Amniotic stem cell (primary cell): ENCODE data around the gene CTPS1.

Experiments used
- DNase-seq: peaks from one replicate; lab custom pipeline; 2025; lab: John Stamatoyannopoulos, UW

CTPS1 gene

GRCh38 chr1:40966417-40966816 is 13.1 kb upstream of the CTPS1 start:
- DNase-seq, result no peak

DNA sequence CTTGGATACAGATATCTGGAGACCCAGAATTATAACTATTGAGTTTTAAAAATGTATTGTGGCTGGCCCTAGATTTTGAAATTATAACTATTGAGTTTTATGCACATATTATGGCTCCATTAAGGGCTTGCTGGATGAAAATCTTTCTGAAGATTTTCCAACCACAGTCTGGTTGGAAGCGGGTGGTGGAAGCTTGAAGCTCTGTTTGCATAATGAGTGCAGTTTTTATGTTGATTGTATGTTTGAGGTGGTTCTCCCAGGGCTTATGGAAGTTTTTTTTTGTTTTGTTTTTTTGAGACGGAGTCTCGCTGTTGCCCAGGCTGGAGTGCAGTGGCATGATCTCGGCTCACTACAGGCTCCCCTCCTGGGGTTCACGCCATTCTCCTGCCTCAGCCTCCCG is 10.1 kb upstream of the CTPS1 start:
- DNase-seq, result no peak

GRCh38 chr1:40971966-40972365 is 7.5 kb upstream of the CTPS1 start:
- no peak for DNase-seq

GRCh38 chr1:40973912-40974311 is 5.6 kb upstream of the CTPS1 start:
- no peak for DNase-seq

DNA sequence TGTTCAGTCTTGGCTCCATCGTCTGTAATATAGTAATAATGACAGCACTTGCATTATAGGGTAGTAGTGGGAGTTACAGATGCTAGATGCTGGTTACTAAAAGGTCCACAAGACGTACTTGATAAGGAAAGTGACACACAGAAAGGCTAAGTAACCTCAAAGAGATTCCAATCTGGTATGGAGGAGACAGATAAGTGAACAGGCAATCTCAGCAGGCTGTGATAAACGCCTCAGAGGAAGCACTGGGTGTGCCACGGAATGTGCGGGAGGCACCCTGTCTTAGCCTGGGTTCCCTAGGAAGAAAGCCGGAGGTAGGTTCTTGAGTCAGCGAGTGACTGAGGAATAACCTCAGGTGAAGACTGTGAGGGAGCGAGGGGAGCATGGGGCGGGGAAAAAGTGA is 4.6 kb upstream of the CTPS1 start:
- DNase-seq, result no peak

- no peak for DNase-seq
These were observed 2.4 kb upstream of the CTPS1 start for GRCh38 chr1:40976952-40977690.

DNA sequence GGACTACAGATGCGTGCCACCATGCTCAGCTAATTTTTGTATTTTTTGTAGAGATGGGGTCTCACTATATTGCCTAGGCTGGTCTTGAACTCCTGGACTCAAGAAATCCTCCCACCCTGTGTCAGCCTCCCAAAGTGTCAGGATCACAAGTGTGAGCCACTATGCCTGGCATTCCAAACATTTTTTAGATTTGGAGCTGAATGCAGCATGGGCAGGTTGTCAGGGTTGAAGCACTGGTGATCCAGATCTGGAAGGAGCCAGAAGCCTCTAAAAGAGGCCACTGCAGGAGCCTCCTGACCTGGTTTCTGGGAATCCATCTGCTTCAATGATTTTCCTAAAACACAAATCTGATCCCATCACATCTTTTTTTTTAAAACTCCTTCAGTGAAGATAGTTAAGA is 1.8 kb upstream of the CTPS1 start:
- DNase-seq, result no peak

DNA sequence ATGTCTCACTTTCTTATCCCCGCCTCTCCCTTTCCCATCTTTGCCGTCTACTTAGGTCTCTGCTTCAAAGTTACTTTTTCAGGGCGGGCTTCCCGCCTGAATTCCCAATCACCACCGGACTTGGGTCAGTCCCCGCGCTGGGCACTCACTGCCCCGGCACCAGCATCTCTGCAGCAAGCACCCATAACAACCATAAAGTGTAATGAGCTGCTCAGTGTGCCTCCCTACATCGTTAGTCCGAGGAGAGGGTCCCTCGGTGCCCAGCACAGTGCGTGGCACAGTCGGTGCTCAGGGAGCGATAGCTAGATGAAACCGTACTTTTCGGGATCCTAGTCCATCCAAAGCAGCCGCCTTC is 633 bp upstream of the CTPS1 start:
- DNase-seq, result no peak

DNA sequence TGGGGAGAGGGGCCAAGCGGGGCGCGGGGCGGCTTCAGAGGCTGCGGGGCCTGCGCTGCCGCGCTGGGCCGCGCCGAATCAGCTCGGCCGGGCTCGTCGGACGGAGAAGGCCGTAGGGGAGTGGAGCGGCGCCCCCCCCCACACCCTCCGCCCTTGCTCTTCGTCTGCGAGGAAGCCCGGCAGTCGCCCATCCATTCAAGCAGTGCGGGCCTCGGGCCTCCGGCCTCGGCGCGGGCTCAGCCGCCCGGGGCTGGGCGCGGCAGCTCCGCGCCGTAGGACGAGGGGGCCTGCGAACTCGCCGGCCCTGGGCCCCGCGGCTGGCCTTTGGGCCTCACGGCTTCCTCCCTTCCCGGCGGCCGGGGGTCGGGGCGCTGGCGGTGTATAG is 564 bp downstream of the CTPS1 start:
- DNase-seq, result no peak

- no peak for DNase-seq
These were observed 1.1 kb downstream of the CTPS1 start for GRCh38 chr1:40980453-40981121.

DNA sequence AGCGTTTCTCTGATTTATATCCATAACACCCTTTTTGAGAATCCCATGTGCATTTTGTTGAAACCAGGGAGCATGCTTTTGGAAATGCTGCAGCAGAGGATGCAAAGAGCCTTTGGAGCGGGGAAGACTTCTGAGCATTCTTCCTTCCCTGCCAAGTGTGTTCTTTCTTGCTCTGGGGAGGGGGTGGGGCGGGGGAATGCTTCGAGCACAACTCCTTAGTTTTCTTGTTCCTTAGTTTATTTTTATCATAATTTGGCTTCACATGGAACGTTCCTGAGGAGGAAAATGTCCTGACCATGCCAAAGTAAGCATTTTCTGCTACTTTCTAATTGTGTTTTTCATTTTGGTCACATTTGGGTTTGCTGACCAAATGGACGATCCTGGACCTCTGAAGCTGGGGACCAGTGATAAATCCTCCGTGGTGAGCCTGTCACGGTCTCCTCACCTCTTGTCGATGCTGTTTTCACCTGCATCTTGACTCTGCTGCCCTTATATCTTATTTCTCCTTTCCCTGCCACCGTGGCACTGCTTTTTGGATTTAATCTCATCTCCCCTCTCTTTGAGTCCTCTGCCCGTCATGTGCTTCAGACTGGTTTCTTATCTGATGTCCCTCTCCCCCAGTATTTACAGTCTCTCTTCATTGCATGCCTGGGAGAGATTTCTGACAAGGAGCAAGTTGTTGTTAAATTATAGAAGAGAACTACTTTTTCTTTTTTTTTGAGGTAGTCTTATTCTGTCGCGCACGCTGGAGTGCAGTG is 2.4 kb downstream of the CTPS1 start:
- no peak for DNase-seq

DNA sequence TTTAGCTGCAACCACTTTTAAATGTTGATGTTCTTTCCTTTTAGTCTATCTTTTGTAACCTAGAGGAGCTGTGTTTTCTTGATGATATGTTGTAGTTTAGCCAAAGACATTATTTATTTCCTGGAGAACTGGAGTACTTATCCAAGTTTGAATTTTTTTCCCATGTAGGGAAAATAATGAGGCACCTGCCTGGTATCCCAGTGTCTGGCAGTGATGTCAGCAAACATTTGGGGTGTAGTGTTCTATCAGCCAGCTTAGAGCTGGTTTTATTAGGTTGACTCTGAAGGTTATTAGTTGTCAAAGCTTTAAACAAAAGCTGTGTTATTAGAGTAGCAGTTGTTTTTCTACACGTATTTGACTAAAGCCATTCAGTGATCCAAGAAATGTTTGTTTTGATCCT is 3.2 kb downstream of the CTPS1 start:
- no peak for DNase-seq

DNA sequence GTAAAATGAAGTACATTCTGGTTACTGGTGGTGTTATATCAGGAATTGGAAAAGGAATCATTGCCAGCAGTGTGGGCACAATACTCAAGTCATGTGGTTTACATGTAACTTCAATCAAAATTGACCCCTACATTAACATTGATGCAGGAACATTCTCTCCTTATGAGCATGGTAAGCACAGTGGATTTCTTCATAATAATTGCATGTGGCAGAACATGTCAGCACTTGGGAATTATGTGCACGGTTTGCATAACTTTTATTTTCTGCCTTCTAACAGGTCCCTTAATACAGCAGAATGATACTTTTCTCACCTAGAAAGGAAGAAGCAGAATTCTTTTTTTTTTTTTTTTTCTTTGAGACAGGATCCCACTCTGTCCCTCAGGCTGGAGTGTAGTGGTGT is 3.8 kb downstream of the CTPS1 start:
- DNase-seq, result no peak

DNA sequence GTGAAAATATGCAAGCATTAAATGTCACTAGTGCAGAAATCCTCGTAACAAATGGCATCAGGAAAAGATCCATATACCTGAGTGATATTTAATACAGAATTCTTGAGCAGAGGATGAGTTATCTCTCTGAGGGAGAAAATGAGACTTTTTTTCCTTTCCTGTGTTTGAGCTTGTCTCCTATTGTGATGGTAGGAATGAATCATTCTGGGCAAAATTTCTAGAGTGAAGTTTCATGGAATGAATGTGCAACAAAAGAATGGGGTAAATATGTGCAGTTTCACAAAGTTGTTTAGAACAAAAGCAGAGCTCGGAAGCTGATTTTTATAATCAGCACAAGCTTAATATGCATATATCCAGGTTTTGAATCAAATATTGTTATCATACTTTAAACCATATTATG is 4.6 kb downstream of the CTPS1 start:
- no peak for DNase-seq

GRCh38 chr1:40984531-40984930 is 5.0 kb downstream of the CTPS1 start:
- no peak for DNase-seq

- DNase-seq, result no peak
These were observed 5.7 kb downstream of the CTPS1 start for GRCh38 chr1:40985161-40985560.

DNA sequence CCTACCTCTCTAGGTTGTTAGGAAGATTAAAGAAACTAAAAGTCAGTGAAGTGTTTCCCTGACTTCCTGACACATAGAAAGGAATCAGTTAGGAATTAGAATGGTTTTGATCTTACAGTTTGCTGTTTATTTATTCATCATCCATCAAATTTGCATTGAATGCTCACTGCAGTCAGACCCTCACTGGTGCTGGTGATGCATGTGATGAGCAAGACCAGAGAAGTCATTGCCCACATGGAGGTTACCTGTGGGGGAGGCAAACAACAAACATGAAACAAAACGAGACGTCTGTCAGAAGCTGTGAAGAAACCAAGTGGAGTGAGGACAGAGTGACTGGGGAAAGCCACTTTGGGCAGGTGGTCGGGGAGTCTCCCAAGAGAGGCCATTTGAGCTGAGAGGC is 6.4 kb downstream of the CTPS1 start:
- DNase-seq, result no peak

DNA sequence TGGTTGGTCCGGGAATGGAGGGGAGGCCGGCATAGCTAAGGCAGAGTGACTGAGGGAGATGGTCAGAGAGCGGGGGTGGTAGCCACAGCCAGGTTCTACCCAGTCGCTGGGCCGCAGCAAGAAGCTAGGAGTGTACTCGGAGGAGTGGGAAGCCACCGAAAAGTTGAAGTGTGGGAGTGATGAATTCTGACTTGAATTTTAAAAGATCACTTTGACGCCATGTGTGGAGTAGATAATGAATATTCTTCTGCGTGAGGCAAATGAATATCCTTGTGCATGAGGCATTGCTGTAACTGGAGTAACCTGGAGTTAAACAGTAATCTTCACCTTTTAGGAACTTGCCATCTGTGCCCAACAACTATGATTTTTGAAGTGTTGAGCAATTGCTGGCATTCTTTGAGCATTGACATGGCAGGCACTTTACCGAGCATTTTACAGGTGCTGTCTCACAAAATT is 6.9 kb downstream of the CTPS1 start:
- DNase-seq, result no peak

DNA sequence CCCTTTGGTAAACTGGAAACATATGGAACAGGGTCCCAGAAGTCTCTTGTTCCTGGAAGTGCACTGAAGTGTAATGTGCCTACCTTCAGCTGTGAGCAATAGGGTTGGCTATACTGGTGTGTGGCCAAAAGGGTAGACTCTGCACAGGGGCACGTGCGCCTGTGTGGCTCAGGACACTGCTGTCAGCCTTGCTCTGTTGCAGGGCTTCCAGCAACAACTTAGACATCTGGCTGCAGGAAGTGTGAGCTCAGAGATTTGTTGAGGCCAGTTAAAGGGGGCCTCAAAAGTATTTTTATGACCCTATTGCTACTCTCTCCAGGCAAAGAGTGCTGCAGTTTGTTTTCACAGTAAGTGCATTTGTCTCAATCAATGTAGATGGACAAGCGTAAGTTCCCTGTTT is 7.5 kb downstream of the CTPS1 start:
- no peak for DNase-seq

DNA sequence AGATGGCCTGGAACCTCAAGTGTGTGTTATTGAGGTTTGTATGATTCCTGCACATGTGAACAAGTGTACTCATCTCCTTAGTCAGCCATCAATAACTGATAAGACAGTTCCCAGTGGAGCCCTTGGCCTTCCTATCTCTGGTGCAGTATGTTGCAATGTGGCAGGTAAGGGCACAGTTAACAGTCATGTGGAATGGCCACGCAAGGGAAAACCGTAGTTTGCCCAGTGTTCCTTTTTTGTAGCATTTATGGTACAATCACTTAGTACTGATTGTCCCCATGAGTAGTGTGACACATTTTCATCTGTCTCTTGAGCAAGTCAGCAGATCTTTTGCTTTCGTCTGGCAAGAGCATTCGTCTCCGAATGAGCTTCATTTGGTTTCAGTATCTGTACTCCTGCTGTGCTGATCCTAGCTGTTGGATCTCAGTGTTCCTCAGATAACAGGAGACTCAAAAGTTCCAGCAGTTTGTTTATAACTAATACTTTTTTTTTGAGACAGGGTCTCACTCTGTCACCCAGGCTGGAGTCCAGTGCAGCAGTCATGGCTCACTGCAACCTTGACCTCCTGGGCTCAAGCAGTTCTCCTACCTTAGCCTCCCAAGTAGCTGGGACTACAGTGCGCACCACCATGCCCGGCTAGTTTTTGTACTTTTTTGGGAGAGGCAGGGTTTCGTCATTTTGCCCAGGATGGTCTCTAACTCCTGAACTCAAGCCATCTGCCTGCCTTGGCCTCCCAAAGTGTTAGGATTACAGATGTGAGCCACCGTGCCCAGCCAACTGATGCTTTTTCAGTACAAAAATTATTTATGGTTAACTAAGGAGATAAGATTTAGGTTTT is 8.2 kb downstream of the CTPS1 start:
- no peak for DNase-seq

DNA sequence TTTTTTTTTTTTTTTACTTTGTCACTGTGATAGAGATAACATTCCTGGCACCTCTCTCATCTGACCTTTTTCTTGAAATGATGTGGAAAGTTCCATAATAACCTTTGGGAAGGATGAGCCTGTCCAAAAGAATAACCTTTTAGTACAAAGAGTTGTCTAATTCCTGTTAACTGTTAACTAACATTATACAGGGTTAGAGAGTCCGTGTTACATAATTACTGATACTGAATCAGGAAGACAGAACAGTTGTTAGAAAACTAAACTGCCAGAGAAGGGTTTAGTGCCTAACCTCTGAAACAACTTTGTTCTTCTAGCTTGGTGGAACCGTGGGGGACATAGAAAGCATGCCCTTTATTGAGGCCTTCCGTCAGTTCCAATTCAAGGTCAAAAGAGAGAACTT is 8.8 kb downstream of the CTPS1 start:
- DNase-seq, result no peak

GRCh38 chr1:40989066-40989465 is 9.6 kb downstream of the CTPS1 start:
- DNase-seq, result no peak
